ENCODE data around the gene ADSS2.
"Not testable (repeated sequence)": the region's sequence is repeated elsewhere in the genome, so short reads cannot be mapped to it uniquely, and the experiment has no call there.

ADSS2 gene

DNA sequence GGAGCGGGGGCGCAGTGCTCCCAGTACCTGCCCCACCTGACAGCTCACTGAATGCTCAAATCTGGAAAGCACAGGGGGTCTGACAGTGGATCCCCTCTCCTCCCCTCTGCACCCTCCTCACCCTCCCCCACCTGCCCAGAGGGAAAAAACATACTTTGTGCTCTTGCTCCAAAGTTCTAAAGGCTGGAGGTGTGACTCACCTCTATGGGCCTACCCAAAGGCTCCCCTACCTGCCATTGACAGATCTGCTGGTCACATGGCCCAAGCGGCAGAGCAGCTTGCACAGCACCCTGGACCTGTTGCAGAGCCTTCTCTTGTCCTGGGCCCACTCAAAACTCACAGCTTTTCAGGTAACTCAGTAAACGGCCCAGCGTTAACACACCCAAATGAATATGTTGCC, 55.7 kb downstream of the ADSS2 start:
- DNase-seq (ENCODE audit: low spot score): no peak

GRCh38 chr1:244394826-244395765, 56.6 kb downstream of the ADSS2 start:
- DNase-seq (ENCODE audit: low spot score): no peak

DNA sequence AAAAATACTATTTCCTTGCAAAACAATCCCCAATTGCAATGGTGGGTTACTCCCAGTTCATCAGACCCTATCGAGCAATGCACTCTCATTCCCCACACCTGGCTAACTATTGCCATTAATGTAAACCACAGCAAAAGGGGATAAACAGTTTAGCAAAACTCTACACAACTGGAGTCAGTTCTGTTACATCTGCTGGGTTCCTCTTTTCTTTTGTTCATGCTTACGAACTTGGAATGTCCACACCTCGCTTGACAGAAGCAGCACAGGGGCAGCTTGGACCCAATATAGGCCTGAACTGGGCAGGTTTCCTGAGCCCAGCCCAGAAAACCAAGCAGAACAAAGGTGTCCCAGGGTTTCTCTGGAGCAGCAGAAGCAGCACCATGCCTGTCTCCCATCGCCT, 57.4 kb downstream of the ADSS2 start:
- DNase-seq (ENCODE audit: low spot score): no peak

GRCh38 chr1:244393604-244394176, 58.0 kb downstream of the ADSS2 start:
- no peak for DNase-seq (ENCODE audit: low spot score)

DNA sequence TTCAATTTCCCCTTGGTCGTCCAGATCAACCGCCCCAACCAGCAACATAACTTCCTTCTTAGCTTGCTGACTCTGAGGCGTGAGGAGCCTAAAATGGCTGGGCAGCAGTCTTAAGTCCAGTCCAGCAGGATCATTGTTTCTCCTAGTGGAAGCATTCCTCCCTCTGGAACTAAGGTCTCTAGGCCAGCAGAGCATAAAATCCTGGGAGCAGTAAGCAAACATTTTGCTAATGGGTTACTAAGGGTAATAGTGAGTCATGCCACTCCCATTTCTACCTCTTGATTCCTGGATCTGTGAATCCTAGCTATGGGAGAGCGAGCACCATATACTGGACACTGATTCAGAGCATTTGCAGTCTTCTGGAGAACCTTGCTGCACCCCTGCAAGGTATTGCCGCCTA, 59.9 kb downstream of the ADSS2 start:
- no peak for DNase-seq (ENCODE audit: low spot score)

GRCh38 chr1:244388961-244389360, 62.7 kb downstream of the ADSS2 start:
- no peak for DNase-seq (ENCODE audit: low spot score)

DNA sequence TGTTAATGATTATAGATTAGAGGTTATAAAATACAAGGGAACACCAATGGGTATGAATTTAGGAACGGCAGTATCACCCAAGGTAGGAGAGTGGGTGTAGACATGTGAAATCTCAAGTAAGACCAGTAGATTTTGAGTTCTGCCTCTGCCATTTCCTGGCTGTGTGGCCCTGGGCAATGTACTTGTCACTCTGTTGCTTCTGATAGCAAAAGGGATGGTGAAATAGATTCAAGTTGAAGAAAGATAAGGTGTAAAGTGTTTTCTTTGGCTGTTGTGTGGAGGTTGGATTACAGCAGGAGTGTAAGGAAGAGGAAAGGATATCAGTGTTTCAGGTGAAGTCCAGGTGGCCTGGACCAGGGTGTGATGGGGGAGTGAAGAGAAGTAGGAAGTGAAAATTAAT, 64.3 kb downstream of the ADSS2 start:
- DNase-seq (ENCODE audit: low spot score): no peak

- no peak for DNase-seq (ENCODE audit: low spot score)
These were observed 65.1 kb downstream of the ADSS2 start for GRCh38 chr1:244386595-244386994.

GRCh38 chr1:244384066-244384465, 67.6 kb downstream of the ADSS2 start:
- no peak for DNase-seq (ENCODE audit: low spot score)

GRCh38 chr1:244383278-244383884, 68.3 kb downstream of the ADSS2 start:
- DNase-seq (ENCODE audit: low spot score): no peak

GRCh38 chr1:244381878-244382565, 69.7 kb downstream of the ADSS2 start:
- no peak for DNase-seq (ENCODE audit: low spot score)

- DNase-seq (ENCODE audit: low spot score): no peak
These were observed 75.6 kb downstream of the ADSS2 start for GRCh38 chr1:244376126-244376525.

GRCh38 chr1:244375051-244375450, 76.7 kb downstream of the ADSS2 start:
- no peak for DNase-seq (ENCODE audit: low spot score)

DNA sequence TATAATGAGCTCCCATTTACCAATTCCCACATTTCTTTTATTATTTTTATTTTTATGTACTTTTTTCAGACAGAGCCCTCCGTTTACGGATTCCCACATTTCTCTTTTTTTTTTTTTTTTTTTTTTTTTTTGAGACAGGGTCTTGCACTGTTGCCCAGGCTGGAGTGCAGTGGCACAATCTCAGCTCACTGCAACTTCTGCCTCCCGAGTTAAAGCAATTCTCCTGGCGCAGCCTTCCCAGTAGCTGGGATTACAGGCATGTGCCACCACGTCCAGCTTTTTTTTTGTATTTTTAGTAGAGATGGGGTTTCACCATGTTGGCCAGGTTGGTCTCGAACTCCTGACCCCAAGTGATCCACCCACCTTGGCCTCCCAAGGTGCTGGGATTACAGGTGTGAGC, 77.2 kb downstream of the ADSS2 start:
- not testable (repeated sequence) for DNase-seq (ENCODE audit: low spot score)

DNA sequence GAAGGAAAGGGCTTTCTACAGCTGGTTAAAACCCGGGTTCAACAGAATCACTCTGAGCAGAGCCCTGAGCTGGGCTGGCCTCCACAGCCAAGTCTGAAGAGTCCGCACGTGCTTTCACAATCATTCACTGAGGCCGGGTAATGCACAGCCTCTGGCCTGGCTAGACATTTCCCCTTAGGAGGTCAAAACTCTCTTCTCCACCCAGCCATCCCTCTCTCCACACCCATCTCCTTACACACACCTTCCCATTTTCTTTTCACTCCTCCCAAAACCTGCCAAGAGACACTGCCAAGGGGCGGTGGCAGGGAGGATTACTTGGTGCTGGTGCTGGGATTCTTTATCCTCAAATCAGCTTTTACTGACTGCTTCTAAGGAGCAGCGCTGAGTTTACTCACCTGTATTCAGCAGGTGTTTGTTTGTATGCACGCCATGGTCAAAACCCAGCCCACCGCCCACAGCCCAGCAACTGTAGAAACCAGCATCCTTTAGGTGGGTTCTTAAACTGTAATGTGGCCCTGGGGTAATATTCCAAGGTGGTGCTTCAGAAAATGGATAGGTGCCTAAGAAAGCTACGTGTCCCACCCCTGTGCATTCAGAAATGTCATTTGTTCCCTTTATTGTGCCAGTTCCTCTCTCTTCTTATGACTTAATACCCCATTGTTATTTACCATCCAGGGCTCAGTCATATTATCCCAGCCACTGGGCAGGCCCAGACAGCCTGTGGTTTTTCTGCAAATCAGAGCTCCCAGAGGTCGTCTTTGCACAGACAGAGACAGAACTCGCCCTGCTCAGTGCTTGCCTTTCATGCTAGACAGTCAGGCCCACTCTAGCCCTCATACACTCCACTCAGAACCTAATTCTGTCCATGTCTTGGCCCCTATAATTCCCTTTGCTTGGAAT, 80.2 kb downstream of the ADSS2 start:
- no peak for DNase-seq (ENCODE audit: low spot score)

- DNase-seq (ENCODE audit: low spot score): no peak
These were observed 81.6 kb downstream of the ADSS2 start for GRCh38 chr1:244370060-244370637.

DNA sequence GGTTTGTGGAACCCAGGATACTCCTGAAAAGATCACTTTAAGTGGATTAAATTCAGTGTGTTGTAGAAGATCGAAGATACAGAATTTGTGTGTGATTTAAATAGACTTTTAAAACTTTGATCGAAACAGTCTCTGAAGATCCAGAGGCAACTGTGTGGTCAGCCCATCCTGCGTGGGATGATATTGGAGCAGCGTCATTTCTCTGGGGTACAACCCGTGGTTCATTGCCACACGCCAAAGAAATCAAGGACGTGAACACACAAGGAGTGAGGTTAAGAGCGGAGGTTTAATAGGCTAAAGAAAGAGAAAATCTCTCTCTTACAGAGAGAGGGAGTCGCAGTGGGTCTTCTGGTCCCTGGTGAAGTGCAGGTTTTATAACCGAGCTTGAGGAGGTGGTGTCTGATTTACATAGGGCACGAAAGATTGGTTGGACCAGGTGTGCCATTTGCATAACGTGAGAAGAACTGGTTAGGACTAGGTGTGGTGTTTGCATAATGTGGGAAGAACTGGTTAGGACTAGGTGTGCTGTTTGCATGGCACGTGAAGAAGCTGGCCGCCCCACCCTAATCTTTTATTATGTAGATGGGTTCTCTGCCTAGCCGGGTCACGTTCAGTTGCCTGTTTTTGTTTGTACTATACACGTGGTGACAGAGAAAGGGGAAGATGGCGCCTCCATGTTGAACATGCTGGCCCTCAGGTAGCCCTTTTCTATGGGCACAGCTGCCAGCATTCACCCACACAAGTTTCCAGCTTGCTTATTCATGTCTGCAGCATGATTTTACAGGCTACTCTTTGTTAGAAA, 82.3 kb downstream of the ADSS2 start:
- DNase-seq (ENCODE audit: low spot score): no peak

GRCh38 chr1:244368279-244368678, 83.4 kb downstream of the ADSS2 start:
- DNase-seq (ENCODE audit: low spot score): no peak

DNA sequence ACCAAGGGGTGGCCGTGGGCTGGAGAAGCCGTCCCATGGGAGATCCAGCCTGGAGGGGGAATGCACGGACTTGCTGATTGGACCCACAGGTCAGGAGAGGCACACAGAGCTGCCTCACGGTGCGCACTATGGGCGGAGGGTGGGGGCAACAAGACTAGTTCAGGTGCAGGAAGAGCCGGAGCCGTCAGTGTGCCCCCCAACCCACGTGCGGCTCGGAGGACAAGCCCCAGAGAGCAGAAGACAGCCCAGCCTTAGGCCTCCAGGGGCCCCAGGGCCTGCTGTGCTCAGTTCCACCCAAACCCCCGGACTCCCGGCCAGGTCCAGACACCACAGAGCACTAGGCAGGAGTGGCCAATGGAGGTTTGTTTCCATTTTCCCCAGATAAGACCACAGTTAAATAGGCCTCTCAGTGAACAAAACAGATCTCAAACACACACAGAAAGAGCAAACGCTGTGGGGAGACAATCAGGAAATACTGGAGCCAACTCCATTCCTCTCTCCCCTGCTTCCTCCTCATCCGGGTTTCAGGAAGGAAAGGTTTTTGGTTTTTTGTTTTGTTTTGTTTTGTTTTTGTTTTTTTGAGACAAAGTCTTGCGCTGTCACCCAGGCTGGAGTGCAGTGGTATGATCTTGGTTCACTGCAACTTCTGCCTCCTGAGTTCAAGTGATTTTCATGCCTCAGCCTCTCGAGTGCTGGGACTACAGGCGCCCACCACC, 84.2 kb downstream of the ADSS2 start:
- no peak for DNase-seq (ENCODE audit: low spot score)

- DNase-seq (ENCODE audit: low spot score): no peak
These were observed 85.9 kb downstream of the ADSS2 start for GRCh38 chr1:244365809-244366208.
